Common myeloid progenitor, CD34-positive (primary cell): Measurements from ENCODE around the gene OVOL2. TPM values are rescaled to one million over a fixed set of nuclear protein-coding genes. Genes with fewer than 3 reads are reported as not detected.
"Not testable (repeated sequence)": the region's sequence is repeated elsewhere in the genome, so short reads cannot be mapped to it uniquely, and the experiment has no call there.

Source experiments
- CTCF ChIA-PET: fragments of 350-600 bp; sonication (Branson Sonifier 250); formaldehyde crosslinking; loops from one replicate; lab custom pipeline; 2021; ENCODE audit warnings: antibody characterized with exemption; lab: Charles Lee
- POLR2A ChIA-PET: fragments of 350-600 bp; sonication (Branson Sonifier 250); formaldehyde crosslinking; loops from one replicate; lab custom pipeline; 2021; ENCODE audit warnings: antibody characterized with exemption; lab: Charles Lee
- DNase-seq, 3 donors: peaks; one replicate each; pipeline versions ENCODE4 v3.0.0 to v3.0.0-alpha.2; 2013
- H3K27ac ChIP-seq, 2 experiments: 1 replicate in 1 of 2; 2 replicates in 1 of 2; pipeline ENCODE4 v1.7.0; 2013; ENCODE audit warnings: inconsistent platforms in 2 of 2, low read length in 2 of 2, mild to moderate bottlenecking in 2 of 2, low read depth in 1 of 2, moderate library complexity in 1 of 2; ENCODE audit not compliant: severe bottlenecking in 2 of 2, insufficient read depth in 1 of 2, poor library complexity in 1 of 2
- H3K27me3 ChIP-seq, 5 experiments: replicated peaks in 2 of 5; 1 replicate in 3 of 5; 2 replicates in 2 of 5; pipeline versions ENCODE4 v1.6.1 to v1.7.0; 2013; ENCODE audit warnings: low read length in 4 of 5, mild to moderate bottlenecking in 2 of 5, moderate library complexity in 2 of 5, inconsistent platforms in 1 of 5; ENCODE audit not compliant: insufficient read depth in 5 of 5, control insufficient read depth in 4 of 5
- H3K36me3 ChIP-seq, 4 experiments: 1 replicate in 2 of 4; 2 replicates in 2 of 4; pipeline versions ENCODE4 v1.6.1 to v1.7.0; 2013; ENCODE audit warnings: low read length in 3 of 4, control low read depth in 1 of 4, mild to moderate bottlenecking in 1 of 4; ENCODE audit not compliant: control insufficient read depth in 4 of 4, insufficient read depth in 4 of 4
- H3K4me1 ChIP-seq, 4 experiments: 1 replicate in 3 of 4; 2 replicates in 1 of 4; pipeline versions ENCODE4 v1.6.1 to v1.7.1; 2013; ENCODE audit warnings: low read length in 3 of 4, mild to moderate bottlenecking in 3 of 4, control low read depth in 1 of 4, inconsistent platforms in 1 of 4, moderate library complexity in 1 of 4; ENCODE audit not compliant: control insufficient read depth in 4 of 4, insufficient read depth in 4 of 4; ENCODE audit errors: control extremely low read depth in 1 of 4
- H3K4me3 ChIP-seq, 7 experiments: 1 replicate in 4 of 7; 2 replicates in 3 of 7; pipeline versions ENCODE4 v1.5.1 to v1.7.0; 2013; ENCODE audit warnings: mild to moderate bottlenecking in 7 of 7, low read length in 6 of 7, moderate library complexity in 6 of 7, inconsistent platforms in 2 of 7, low read depth in 2 of 7, control low read depth in 1 of 7; ENCODE audit not compliant: insufficient read depth in 4 of 7, control insufficient read depth in 1 of 7; ENCODE audit errors: extremely low read depth in 1 of 7
- H3K9me3 ChIP-seq, 5 experiments: 1 replicate in 4 of 5; 2 replicates in 1 of 5; pipeline versions ENCODE4 v1.6.1 to v1.7.1; 2013; ENCODE audit warnings: low read length in 4 of 5, mild to moderate bottlenecking in 2 of 5, inconsistent platforms in 1 of 5, low read depth in 1 of 5, moderate library complexity in 1 of 5; ENCODE audit not compliant: control insufficient read depth in 4 of 5, insufficient read depth in 2 of 5; ENCODE audit errors: control extremely low read depth in 1 of 5
- WGBS: methylation state at CpG from one replicate; pipeline ENCODE4 v1.1.5; 2013; ENCODE audit not compliant: insufficient coverage; 5-methylcytosine and 5-hydroxymethylcytosine counted together
- polyA plus RNA-seq: library from polyadenylated mRNA; unstranded; fragments of 120-200 nt; gene quantifications from one replicate; pipeline ENCODE4 v1.2.1, GENCODE V29; 2013

The OVOL2 gene
- polyA plus RNA-seq = not detected

DNA sequence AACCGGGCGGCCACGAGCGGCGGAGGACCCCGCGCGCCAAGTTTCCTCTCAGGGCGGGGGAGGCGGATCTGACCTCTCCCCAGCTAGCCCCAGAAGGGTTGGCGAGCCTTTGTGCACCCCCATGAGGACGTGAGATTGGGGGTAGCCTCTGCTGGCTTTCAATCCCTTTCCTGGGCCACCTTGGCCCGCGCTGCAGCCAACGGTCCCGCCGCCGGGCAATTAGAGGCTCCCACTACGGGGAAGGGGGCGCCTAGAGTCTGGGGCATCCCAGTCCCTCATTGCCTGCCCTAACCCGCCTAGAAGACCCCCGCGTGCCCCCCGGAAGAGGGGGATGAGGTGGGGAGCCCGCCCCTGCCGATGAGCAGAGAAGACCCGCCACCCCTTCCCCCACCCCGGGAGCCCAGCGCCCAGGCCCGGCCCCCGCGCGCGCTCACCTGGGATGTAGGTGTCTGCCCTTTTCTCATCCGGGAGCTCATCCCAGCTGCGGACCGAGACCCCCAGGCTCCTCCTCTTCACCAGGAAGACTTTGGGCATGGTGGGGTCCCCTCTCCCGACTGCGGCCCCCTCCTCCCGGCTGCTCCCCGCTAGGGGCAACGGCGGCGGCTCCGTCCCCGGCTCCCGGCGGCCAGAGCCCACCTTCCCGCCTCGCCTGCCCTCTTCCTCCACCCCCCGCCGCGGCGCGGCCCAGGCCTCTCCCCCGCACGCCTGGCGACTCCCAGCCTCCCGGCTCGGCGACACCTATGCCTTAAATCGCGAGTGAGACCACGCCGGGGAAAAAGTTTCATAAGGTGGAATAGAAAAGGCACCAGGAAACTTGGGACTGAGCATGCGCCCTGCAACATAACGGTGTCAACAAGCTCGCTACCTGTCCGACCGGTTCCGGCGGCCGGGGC, at the start of gene OVOL2:
TSS of gene OVOL2 (minus strand) at position 816 of the 893 bp plus-strand sequence. CDS start at position 534, 282 bp downstream.
- Histone ChIP-seq H3K9me3 (peaks cover 0 to 4% (median 0%) of the 10 kb centered on the region in 5 experiments), H3K4me1 (peaks cover 0 to 42% (median 38%) of the 10 kb centered on the region in 4 experiments), H3K36me3 (no peaks in the 10 kb centered on the region), H3K4me3 (peak within 1 kb of the TSS; percentile 23 to 72 (median 60)), H3K27ac (no peak within 1 kb of the TSS), H3K27me3 (peaks cover 10 to 92% (median 41%) of the 10 kb centered on the region in 5 experiments)
- ChIA-PET POLR2A (no interaction called here), CTCF (interaction anchor here (0.8 kb wide), 1 partner anchor 81 kb away, joined by 4 read pairs; no protein-coding TSS in a partner anchor)
- WGBS = 0% methylated on average over 49 of the region's 73 CpGs
- DNase-seq = peak in 2 of 3 donors; percentile 28 to 37

DNA sequence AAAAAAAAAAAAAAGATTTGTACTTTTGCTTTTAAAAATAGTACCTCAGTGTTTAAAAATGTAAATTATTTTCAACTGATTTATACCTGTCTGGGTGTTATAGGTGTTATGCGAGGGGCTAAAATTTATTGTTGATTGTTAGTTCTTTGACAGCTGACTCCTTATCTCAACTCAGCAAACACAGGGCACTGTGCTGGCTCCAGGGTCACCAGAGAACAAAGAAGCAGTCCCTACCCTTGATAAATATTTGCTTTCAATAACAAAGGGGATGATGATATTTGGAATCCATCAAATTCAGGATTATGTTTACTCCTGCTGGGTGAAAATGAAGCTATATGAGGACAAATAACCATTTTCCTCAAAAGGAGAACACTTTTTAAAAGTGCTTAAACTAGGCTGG, 45.8 kb upstream of the OVOL2 start:
- WGBS = no CpG with 5 or more reads among the region's 1 CpG
- CTCF ChIA-PET = no interaction called here

DNA sequence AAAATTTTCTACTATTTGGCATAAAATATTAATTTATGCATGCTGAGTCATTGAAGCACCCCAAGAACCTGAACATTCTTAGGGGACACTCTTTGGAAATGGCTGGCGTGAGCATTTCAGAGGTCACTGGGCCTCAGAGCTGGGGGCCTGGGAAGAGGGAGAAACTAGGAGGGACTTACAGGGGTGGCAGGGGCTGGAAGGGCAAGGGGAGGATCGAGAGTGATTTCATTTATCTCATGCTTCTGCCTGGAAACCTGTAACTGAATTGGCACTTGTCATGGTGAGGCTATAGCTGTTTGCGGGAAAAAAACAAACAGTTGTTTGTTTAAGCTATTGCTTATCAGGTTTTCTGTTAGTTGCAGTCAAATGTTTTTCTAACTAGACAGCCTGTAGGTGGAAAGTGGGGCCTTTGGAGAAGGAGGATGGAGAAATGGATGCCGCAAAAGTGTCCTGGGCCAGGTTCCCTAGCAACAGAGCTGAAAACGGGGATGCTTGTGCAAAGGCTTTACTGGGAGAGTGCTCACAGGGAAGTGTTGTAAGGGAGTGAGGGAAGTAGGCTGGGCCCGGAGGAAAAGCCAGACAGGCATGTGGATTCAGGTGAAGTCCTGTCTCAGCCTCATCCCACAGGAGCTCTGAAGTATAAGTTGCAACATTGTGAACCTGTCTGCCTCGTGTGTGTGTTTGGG, 43.6 kb upstream of the OVOL2 start:
- Histone ChIP-seq H3K27me3 (no peaks in the 10 kb centered on the region), H3K4me1 (no peaks in the 10 kb centered on the region), H3K4me3 (no peak overlapping the region), H3K27ac (no peak overlapping the region), H3K36me3 (no peaks in the 10 kb centered on the region), H3K9me3 (no peaks in the 10 kb centered on the region)
- ChIA-PET CTCF (no interaction called here), POLR2A (interaction anchor here (0.7 kb wide), 1 partner anchor 1520 kb away, joined by 3 read pairs; no protein-coding TSS in a partner anchor)
- 87% methylated on average over 6 of the region's 7 CpGs for WGBS
- no peak for DNase-seq

More for the DNA sequence above, 45.8 kb upstream of the OVOL2 start:
- POLR2A ChIA-PET = no interaction called here
- Histone ChIP-seq H3K27me3 (no peaks in the 10 kb centered on the region), H3K9me3 (peaks cover 0 to 2% (median 0%) of the 10 kb centered on the region in 5 experiments), H3K4me1 (no peaks in the 10 kb centered on the region), H3K4me3 (no peak overlapping the region), H3K36me3 (no peaks in the 10 kb centered on the region), H3K27ac (no peak overlapping the region)
- DNase-seq = no peak

DNA sequence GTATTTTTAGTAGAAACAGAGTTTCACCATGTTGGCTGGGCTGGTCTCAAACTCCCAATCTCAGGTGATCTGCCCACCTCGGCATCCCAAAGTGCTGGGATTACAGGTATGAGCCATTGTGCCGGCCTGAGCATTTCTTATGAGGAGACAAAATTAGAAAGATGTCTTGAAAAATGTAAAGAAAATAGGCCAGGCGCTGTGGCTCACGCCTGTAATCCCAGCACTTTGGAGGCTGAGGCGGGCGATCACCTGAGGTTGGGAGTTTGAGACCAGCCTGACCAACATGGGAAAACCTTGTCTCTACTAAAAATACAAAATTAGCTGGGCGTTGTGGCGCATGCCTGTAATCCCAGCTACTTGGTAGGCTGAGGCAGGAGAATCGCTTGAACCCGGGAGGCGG, 42.9 kb upstream of the OVOL2 start:
- DNase-seq, H3K27me3 ChIP-seq, POLR2A ChIA-PET, H3K27ac ChIP-seq, H3K9me3 ChIP-seq, H3K36me3 ChIP-seq, CTCF ChIA-PET, H3K4me3 ChIP-seq, H3K4me1 ChIP-seq: not testable (repeated sequence)
- WGBS = 100% methylated on average over 9 of the region's 11 CpGs

DNA sequence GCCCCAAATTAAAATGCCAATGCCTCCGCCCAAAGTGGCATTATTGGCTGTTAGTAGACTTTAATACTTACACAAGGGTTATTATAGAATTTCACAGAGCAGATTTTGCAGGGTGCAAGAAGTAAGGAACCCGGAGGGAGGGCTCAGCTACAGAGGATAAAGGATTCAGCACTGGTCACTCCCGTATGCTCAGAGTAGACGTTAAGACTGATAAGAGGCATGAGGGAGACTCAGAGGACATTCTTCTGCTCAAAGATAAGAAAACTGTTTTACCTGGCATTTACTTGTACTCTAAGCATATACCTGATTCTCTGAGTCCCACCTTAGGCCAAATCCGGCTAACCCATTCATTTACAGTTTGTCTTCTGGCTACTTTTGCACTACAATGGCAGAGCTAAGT, 36.5 kb upstream of the OVOL2 start:
- Histone ChIP-seq H3K4me3 (no peak overlapping the region), H3K27ac (no peak overlapping the region), H3K9me3 (no peaks in the 10 kb centered on the region), H3K4me1 (no peaks in the 10 kb centered on the region), H3K27me3 (peaks cover 0 to 3% (median 2%) of the 10 kb centered on the region in 5 experiments), H3K36me3 (no peaks in the 10 kb centered on the region)
- ChIA-PET POLR2A (no interaction called here), CTCF (no interaction called here)
- DNase-seq = no peak
- WGBS = 75% methylated on average over 4 of the region's 5 CpGs

DNA sequence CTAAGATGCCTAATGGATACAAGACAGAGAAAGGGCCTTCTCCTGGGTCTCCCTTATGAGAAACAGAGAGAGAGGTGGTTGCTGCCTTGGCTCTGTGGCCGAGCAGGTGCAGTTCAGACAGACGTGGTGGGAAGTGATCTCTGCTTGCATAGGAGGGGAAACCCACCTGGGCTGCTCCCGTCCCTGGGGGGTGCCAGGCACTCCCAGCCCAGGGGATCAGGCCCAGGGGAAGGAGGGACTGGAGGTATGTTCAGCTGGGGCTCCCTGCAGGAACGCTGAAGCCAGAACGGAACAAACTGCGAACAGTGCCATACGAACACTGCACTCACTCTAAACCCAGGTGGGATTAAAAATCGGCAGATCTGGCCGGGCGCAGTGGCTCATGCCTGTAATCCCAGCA, 35.7 kb upstream of the OVOL2 start:
- WGBS = 90% methylated on average over 5 of the region's 10 CpGs
- H3K27me3 ChIP-seq = peaks cover 0 to 3% (median 2%) of the 10 kb centered on the region in 5 experiments
- no peak overlapping the region for H3K27ac ChIP-seq
- H3K4me1 ChIP-seq = no peaks in the 10 kb centered on the region
- no peaks in the 10 kb centered on the region for H3K9me3 ChIP-seq
- POLR2A ChIA-PET = no interaction called here
- no peaks in the 10 kb centered on the region for H3K36me3 ChIP-seq
- CTCF ChIA-PET = no interaction called here
- H3K4me3 ChIP-seq = no peak overlapping the region
- DNase-seq = no peak

DNA sequence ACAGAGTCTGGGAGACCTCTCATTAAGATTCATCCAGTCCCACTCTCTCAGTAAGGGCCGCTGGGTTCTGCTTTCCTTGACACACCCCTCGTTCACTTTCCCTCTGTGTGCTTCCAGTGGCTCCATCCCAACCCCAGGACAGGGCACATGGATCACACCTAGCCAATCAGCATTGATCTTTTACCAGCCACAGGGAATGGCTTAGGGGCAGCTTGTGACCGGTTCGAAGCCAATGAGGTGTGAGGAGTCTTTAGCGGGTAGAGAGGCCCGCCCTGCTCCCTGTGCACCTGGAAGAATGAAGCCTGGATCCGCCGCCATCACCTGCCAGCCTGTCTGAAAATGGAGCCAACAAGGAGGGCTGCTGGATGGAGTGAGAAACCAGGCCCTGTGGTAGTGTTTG, 35.2 kb upstream of the OVOL2 start:
- no peaks in the 10 kb centered on the region for H3K9me3 ChIP-seq
- H3K4me1 ChIP-seq = no peaks in the 10 kb centered on the region
- H3K27me3 ChIP-seq = peaks cover 0 to 3% (median 2%) of the 10 kb centered on the region in 5 experiments
- no peak overlapping the region for H3K27ac ChIP-seq
- DNase-seq = no peak
- no peak overlapping the region for H3K4me3 ChIP-seq
- POLR2A ChIA-PET = no interaction called here
- H3K36me3 ChIP-seq = no peaks in the 10 kb centered on the region
- WGBS = 96% methylated on average over 8 of the region's 8 CpGs
- CTCF ChIA-PET = no interaction called here
